AG04450 (cell line): ENCODE data around the gene FMO1. TPM values are rescaled to one million over a fixed set of nuclear protein-coding genes. Genes with fewer than 3 reads are reported as not detected.
"Not testable (repeated sequence)": the region's sequence is repeated elsewhere in the genome, so short reads cannot be mapped to it uniquely, and the experiment has no call there.

Source experiments
- CTCF ChIA-PET: fragments of 300-600, 350-600 bp; formaldehyde crosslinking; extraction: SDS; loops from one replicate; lab custom pipeline; 2022; ENCODE audit warnings: antibody characterized with exemption, inconsistent platforms; lab: Charles Lee
- POLR2A ChIA-PET: fragments of 350-600 bp; formaldehyde crosslinking; extraction: SDS; loops from one replicate; lab custom pipeline; 2021; ENCODE audit warnings: antibody characterized with exemption, inconsistent platforms; lab: Yijun Ruan, JAX
- DNase-seq: peaks from one replicate; pipeline ENCODE4 v3.0.0-alpha.2; 2011; ENCODE audit warnings: low read depth, low spot score
- H3K27ac ChIP-seq: one replicate; pipeline ENCODE4 v1.5.1; 2012; ENCODE audit warnings: low read depth, low read length, control low read depth
- H3K27me3 ChIP-seq: one replicate; pipeline ENCODE4 v1.6.0; 2012; ENCODE audit warnings: low read length; ENCODE audit not compliant: control insufficient read depth, insufficient read depth
- H3K4me3 ChIP-seq: 2 replicates; pipeline ENCODE4 v1.5.1; 2011; ENCODE audit warnings: mild to moderate bottlenecking, low read depth, low read length, control low read depth
- H3K9me3 ChIP-seq: 2 replicates; pipeline ENCODE4 v1.5.1; 2012; ENCODE audit warnings: low read length; ENCODE audit not compliant: control insufficient read depth, insufficient read depth
- CTCF ChIP-seq: IDR thresholded peaks from 2 replicates; pipeline ENCODE4 v1.5.1; 2011; ENCODE audit warnings: low read depth, low read length, control low read depth, inconsistent platforms
- polyA plus RNA-seq: library from polyadenylated mRNA; depleted of rRNA; stranded (reverse); fragments of >200 nt; gene quantifications from 2 replicates; pipeline ENCODE4 v1.2.3, GENCODE V29; 2011

The FMO1 gene
- polyA plus RNA-seq, 1 experiment: not detected

GRCh38 chr1:171233183-171233582 lies 15.1 kb upstream of the FMO1 start:
- Histone ChIP-seq H3K27me3 (no peaks in the 10 kb centered on the region), H3K9me3 (no peaks in the 10 kb centered on the region), H3K27ac (no peak overlapping the region), H3K4me3 (no peak overlapping the region)
- no peak for DNase-seq
- ChIA-PET POLR2A (no interaction called here), CTCF (interaction anchor here (1.4 to 4.2 kb wide), 4 partner anchors 13 to 152 kb away, joined by 3 to 20 read pairs (median 9); partner anchors contain the start of gene FMO4)
- TF ChIP-seq CTCF: no peak

DNA sequence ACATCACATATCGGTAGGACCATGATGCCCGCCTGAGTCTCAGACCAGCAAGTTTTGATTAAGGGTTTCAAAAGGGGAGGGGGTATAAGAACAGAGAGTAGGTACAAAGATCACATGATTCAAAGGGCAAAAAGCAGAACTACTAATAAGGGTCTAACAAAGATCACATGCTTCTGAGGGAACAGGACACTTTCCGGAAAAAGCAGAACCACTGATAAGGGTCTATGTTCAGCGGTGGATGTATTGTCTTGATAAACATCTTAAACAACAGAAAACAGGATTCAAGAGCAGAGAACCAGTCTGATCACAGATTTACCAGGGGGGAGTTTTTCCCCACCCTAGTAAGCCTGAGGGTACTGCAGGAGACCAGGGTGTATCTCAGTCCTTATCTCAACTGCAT lies 12.1 kb upstream of the FMO1 start:
- H3K4me3 ChIP-seq, DNase-seq, H3K9me3 ChIP-seq, POLR2A ChIA-PET, H3K27ac ChIP-seq, H3K27me3 ChIP-seq: not testable (repeated sequence)
- CTCF ChIA-PET: interaction anchor here (0.6 to 1.4 kb wide), 4 partner anchors 9 to 155 kb away, joined by 3 to 11 read pairs (median 4); partner anchors contain the start of gene FMO4

- Histone ChIP-seq H3K4me3 (no peak overlapping the region), H3K27ac (no peak overlapping the region), H3K27me3 (no peaks in the 10 kb centered on the region), H3K9me3 (no peaks in the 10 kb centered on the region)
- POLR2A ChIA-PET: no interaction called here
- CTCF ChIA-PET: interaction anchor here (1.1 to 4.4 kb wide), 3 partner anchors 17 to 276 kb away, joined by 7 to 28 read pairs (median 27); no protein-coding TSS in a partner anchor
- no peak for TF ChIP-seq CTCF
- no peak for DNase-seq
These were observed 4.4 kb upstream of the FMO1 start for GRCh38 chr1:171243878-171244277.

- Histone ChIP-seq H3K4me3 (no peak overlapping the region), H3K9me3 (no peaks in the 10 kb centered on the region), H3K27me3 (no peaks in the 10 kb centered on the region), H3K27ac (no peak overlapping the region)
- DNase-seq: no peak
- TF ChIP-seq CTCF: peak; percentile 82
- ChIA-PET CTCF (interaction anchor here (0.5 to 4.4 kb wide), 31 partner anchors 9 to 303 kb away, joined by 3 to 42 read pairs (median 4); partner anchors contain the start of genes FMO2, FMO3 and FMO4), POLR2A (no interaction called here)
These were observed 2.7 kb upstream of the FMO1 start for GRCh38 chr1:171245458-171246064.

DNA sequence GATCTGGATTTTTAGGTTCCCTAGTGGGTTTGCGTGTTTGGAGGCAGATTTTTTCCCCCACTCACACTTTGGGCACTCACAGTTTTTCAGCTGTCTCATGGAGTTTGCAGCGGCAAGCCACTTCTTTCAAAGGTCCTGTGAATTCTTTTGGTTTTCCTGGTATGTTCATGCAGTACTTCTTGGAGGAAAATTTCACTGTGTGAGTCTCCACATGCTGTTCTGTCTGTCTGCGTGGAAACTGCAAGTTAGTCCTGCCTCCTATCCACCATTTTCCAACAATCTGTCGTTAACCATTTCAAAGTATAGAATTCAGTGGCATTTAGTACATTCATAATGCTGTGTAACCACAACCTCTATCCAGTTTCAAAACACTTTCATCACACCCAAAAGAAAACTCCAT lies 793 bp upstream of the FMO1 start:
- ChIA-PET POLR2A (no interaction called here), CTCF (interaction anchor here (1.6 to 4.4 kb wide), 3 partner anchors 66 to 282 kb away, joined by 4 to 42 read pairs (median 28); partner anchors contain the start of gene FMO4)
- H3K4me3 ChIP-seq: no peak overlapping the region
- H3K27ac ChIP-seq: no peak overlapping the region
- H3K27me3 ChIP-seq: no peaks in the 10 kb centered on the region
- DNase-seq: no peak
- no peaks in the 10 kb centered on the region for H3K9me3 ChIP-seq
- TF ChIP-seq CTCF: no peak
